Esophagus squamous epithelium (tissue), 5 donors: Measurements from ENCODE around the gene CLDN20. TPM values are rescaled to one million over a fixed set of nuclear protein-coding genes. Genes with fewer than 3 reads are reported as not detected.

Experiments
- DNase-seq: peaks from one replicate; lab custom pipeline; 2025; lab: John Stamatoyannopoulos, UW
- H3K27ac ChIP-seq, 4 donors: fragments of 200-600 bp; sonication (generic); one replicate each; pipeline ENCODE4 v1.5.1; 2016 to 2019; ENCODE audit warnings: mild to moderate bottlenecking in 1 of 4
- H3K27me3 ChIP-seq, 4 donors: fragments of 200-600 bp; sonication (generic); 1 replicate in 3 of 4; 2 replicates in 1 of 4; pipeline versions ENCODE4 v1.5.1 to v1.6.0; 2017 to 2021; ENCODE audit warnings: antibody characterized with exemption in 1 of 4
- H3K36me3 ChIP-seq, 3 donors: fragments of 200-600 bp; sonication (generic); one replicate each; pipeline ENCODE4 v1.5.1; 2016 to 2019
- H3K4me1 ChIP-seq, 3 donors: fragments of 200-600 bp; sonication (generic); one replicate each; pipeline ENCODE4 v1.5.1; 2017 to 2019
- H3K4me3 ChIP-seq, 4 donors: fragments of 200-600 bp; sonication (generic); 1 replicate in 3 of 4; 2 replicates in 1 of 4; pipeline ENCODE4 v1.5.1; 2016 to 2019; ENCODE audit warnings: mild to moderate bottlenecking in 2 of 4, moderate library complexity in 1 of 4
- H3K9me3 ChIP-seq, 3 donors: fragments of 200-600 bp; sonication (generic); one replicate each; pipeline ENCODE4 v1.5.1; 2016 to 2019
- POLR2A ChIP-seq, 4 donors: fragments of 450-650 bp; IDR thresholded peaks; one replicate each; pipeline ENCODE4 v1.6.1; 2017; ENCODE audit warnings: antibody characterized with exemption in 4 of 4, mild to moderate bottlenecking in 4 of 4, moderate library complexity in 3 of 4
- WGBS, 2 donors: methylation state at CpG; one replicate each; pipeline ENCODE4 v1.1.5; 2018; 5-methylcytosine and 5-hydroxymethylcytosine counted together
- intact Hi-C: fragments of 100-400 bp; cut with DNase I; formaldehyde crosslinking; loops from one replicate; pipeline ENCODE4 v1.15.0; 2022
- total RNA-seq, 4 donors: library from RNA; depleted of rRNA; stranded (reverse); fragments of >200 nt; gene quantifications; one replicate each; pipeline ENCODE4 v1.1.0, GENCODE V29; 2016
- TF ChIP-seq, protein P1 (sequence below), 6 experiments: fragments of 450-650 bp in 4 of 6; fragments of 200-600 bp in 2 of 6; sonication (generic) in 2 of 6; IDR thresholded peaks; one replicate each; pipeline ENCODE4 v1.5.1; 2016 to 2019; ENCODE audit warnings: antibody characterized with exemption in 6 of 6, mild to moderate bottlenecking in 4 of 6, moderate library complexity in 4 of 6
- donor health status: DM: yes; HTN: yes; CAD: no.

The CLDN20 gene
- total RNA-seq, 4 donors from 2014 or later: 0.19 TPM; not detected in 3

DNA sequence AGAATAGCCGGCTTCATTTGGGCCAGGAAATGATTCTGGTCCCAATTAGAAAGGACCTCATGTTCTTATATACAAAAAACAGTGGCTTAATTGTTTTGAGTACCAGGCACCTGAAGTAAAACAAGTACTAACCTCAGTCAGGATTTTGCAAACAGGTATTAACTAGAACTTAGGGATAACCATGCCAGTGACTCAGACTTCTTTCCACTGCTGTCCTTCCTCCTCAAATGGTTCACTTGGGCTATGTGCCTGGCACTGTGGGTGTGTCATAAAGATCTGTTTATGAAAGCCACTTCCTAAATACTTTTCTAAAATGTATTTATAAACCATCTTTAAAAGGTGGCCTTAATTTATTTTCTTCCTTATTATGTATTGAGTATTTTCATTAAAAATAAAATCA lies 10.7 kb downstream of the CLDN20 start:
- Histone ChIP-seq H3K9me3 (no peaks in the 10 kb centered on the region), H3K27ac (peak overlapping the region; percentile 40 to 84 (median 59)), H3K4me3 (no peak overlapping the region), H3K4me1 (peaks cover 8 to 60% (median 26%) of the 10 kb centered on the region in 3 donors), H3K36me3 (peaks cover 0 to 4% (median 0%) of the 10 kb centered on the region in 3 donors), H3K27me3 (no peaks in the 10 kb centered on the region)
- intact Hi-C loops: no loop called here
- TF ChIP-seq, protein P1, sequence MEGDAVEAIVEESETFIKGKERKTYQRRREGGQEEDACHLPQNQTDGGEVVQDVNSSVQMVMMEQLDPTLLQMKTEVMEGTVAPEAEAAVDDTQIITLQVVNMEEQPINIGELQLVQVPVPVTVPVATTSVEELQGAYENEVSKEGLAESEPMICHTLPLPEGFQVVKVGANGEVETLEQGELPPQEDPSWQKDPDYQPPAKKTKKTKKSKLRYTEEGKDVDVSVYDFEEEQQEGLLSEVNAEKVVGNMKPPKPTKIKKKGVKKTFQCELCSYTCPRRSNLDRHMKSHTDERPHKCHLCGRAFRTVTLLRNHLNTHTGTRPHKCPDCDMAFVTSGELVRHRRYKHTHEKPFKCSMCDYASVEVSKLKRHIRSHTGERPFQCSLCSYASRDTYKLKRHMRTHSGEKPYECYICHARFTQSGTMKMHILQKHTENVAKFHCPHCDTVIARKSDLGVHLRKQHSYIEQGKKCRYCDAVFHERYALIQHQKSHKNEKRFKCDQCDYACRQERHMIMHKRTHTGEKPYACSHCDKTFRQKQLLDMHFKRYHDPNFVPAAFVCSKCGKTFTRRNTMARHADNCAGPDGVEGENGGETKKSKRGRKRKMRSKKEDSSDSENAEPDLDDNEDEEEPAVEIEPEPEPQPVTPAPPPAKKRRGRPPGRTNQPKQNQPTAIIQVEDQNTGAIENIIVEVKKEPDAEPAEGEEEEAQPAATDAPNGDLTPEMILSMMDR (IDR thresholded peaks at IDR 0.05): no peak
- no peak for TF ChIP-seq POLR2A (IDR thresholded peaks at IDR 0.05)
- DNase-seq: no peak
- WGBS, 2 donors: 20 to 35% methylated on average over 1 of the region's 1 CpG

DNA sequence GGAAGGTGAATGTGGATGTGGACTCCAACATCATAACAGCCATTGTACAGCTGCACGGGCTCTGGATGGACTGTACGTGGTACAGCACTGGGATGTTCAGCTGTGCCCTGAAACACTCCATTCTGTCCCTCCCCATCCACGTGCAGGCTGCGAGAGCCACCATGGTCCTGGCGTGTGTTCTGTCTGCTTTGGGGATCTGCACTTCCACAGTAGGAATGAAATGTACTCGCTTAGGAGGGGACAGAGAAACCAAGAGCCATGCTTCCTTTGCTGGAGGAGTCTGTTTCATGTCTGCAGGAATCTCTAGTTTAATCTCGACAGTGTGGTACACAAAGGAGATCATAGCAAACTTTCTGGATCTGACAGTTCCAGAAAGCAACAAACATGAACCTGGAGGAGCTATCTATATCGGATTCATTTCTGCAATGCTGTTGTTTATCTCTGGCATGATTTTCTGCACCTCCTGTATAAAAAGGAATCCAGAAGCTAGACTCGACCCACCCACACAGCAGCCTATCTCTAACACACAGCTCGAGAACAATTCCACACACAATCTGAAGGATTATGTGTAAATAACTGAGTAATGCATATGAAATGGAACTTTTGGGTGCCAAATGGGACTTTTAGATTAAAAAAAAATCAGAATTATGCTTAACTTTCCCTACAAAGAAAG lies 12.1 kb downstream of the CLDN20 start:
- intact Hi-C loops: no loop called here
- H3K4me1 ChIP-seq: peaks cover 8 to 60% (median 26%) of the 10 kb centered on the region in 3 donors
- no peaks in the 10 kb centered on the region for H3K27me3 ChIP-seq
- no peak for TF ChIP-seq POLR2A (IDR thresholded peaks at IDR 0.05)
- TF ChIP-seq, protein P1 (IDR thresholded peaks at IDR 0.05): no peak
- peak overlapping the region in 3 of 4 donors; percentile 17 to 72 (median 24) for H3K27ac ChIP-seq
- DNase-seq: no peak
- peaks cover 0 to 17% (median 0%) of the 10 kb centered on the region in 3 donors for H3K36me3 ChIP-seq
- WGBS, 2 donors: 55 to 85% methylated on average over 5 to 10 of the region's 10 CpGs
- H3K4me3 ChIP-seq: no peak overlapping the region
- H3K9me3 ChIP-seq: no peaks in the 10 kb centered on the region

DNA sequence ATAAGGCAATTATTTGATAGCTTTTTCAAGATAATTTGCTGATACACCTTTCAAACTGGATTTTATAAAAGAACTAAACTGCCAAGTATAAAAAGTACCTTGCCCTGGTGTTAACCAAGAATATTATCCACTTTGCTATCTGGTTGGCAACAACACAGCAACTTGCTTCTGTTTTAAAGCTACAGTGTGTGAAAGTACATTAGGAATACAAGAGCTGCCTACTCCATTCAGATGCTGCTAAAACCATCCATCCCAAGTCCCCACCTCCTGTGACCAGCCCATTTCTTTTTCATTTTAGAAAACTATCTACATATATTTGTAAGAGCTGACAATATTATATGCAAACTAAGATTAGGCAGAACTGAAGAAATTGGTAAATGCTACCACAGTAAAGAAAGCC lies 12.8 kb downstream of the CLDN20 start:
- no peaks in the 10 kb centered on the region for H3K27me3 ChIP-seq
- TF ChIP-seq, protein P1 (IDR thresholded peaks at IDR 0.05): no peak
- TF ChIP-seq POLR2A (IDR thresholded peaks at IDR 0.05): no peak
- no peak for DNase-seq
- peak overlapping the region in 1 of 4 donors; percentile 33 for H3K27ac ChIP-seq
- intact Hi-C loops: no loop called here
- H3K4me1 ChIP-seq: peaks cover 8 to 60% (median 26%) of the 10 kb centered on the region in 3 donors
- H3K9me3 ChIP-seq: no peaks in the 10 kb centered on the region
- no peak overlapping the region for H3K4me3 ChIP-seq
- H3K36me3 ChIP-seq: peaks cover 0 to 17% (median 0%) of the 10 kb centered on the region in 3 donors

DNA sequence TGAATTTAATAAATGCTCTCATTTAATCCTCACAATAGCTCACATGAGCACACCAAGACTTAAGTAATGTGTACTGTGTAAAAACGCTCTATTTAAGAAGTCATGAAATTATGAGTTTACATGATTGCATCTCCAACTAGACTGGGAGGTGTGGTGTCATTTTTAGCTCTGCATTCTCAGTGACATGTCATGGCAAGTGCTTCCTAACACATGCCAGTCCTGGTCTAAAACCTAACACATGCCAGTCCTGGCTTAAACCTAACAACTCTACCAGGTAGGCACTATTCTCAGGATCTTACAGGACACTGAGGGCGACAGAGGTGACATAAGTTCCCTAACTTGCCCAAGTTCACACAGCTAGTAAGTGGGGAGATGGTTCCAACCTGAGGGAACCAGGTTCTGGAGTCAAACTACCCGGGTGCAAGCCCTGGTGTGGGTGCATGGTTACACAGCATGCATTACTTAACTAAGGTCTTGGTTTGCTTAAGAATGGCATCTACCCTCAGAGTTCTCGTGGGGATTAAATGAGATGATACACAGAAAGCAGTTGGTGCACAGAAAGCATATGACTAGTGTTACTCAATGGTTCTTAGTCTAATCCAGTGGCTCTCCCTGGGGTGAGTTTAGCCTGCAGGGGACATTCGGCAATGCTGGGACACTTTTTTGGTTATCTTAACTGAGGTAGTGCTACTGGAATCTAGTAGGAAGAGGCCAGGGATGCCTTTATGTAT lies 14.7 kb downstream of the CLDN20 start:
- WGBS, 2 donors: 67 to 69% methylated on average over 4 to 5 of the region's 5 CpGs
- intact Hi-C loops: no loop called here
- no peaks in the 10 kb centered on the region for H3K9me3 ChIP-seq

More for the DNA sequence above, 14.7 kb downstream of the CLDN20 start:
- H3K4me3 ChIP-seq: no peak overlapping the region
- DNase-seq: no peak
- H3K27me3 ChIP-seq: no peaks in the 10 kb centered on the region
- TF ChIP-seq, protein P1 (IDR thresholded peaks at IDR 0.05): no peak
- TF ChIP-seq POLR2A (IDR thresholded peaks at IDR 0.05): no peak
- peaks cover 4 to 42% (median 20%) of the 10 kb centered on the region in 3 donors for H3K4me1 ChIP-seq
- H3K36me3 ChIP-seq: peaks cover 0 to 36% (median 0%) of the 10 kb centered on the region in 3 donors
- peak overlapping the region in 3 of 4 donors; percentile 2 to 13 (median 6) for H3K27ac ChIP-seq
